SK-N-MC (cell line): ENCODE measurements around the gene KDM1B.

Experiments
- EZH2 ChIP-seq: fragments of 200-600 bp; sonication (generic); IDR thresholded peaks from one replicate; pipeline ENCODE4 v1.6.1; 2017; ENCODE audit warnings: antibody characterized with exemption
- FOXP2 ChIP-seq: optimal IDR thresholded peaks from 2 replicates; pipeline ENCODE3; 2011; ENCODE audit warnings: mild to moderate bottlenecking, moderate library complexity; ENCODE audit not compliant: insufficient read depth; ENCODE audit errors: extremely low read length, control extremely low read depth
- POLR2AphosphoS5 ChIP-seq: IDR thresholded peaks from 2 replicates; pipeline ENCODE4 v1.6.1; 2012; ENCODE audit warnings: mild to moderate bottlenecking, low read depth, low read length, borderline replicate concordance

GRCh38 chr6:18187701-18188100, 32.5 kb downstream of the KDM1B start:
- TF ChIP-seq POLR2AphosphoS5 (no peak), EZH2 (no peak), FOXP2 (no peak)
